Central memory CD8-positive, alpha-beta T cell (primary cell): ENCODE data around the gene NUDT15.

Experiments
- ATAC-seq: fragments of 150-1000 bp; cut with Tn5 transposase; replicated peaks from 2 replicates; pipeline ENCODE4 v1.10.0; 2022; ENCODE audit warnings: mild to moderate bottlenecking, moderate FRiP score, moderate number of reproducible peaks; ENCODE audit not compliant: poor library complexity, severe bottlenecking; ENCODE audit errors: extremely low read depth
- DNase-seq, 2 donors: peaks; one replicate each; pipeline ENCODE4 v3.0.0; 2021; ENCODE audit warnings: low spot score in 2 of 2
- H3K27ac Mint-ChIP-seq: one replicate; pipeline ENCODE4 v1.8.0; 2022; ENCODE audit warnings: low read depth, mild to moderate bottlenecking, moderate library complexity, mixed read lengths
- H3K27me3 Mint-ChIP-seq: one replicate; pipeline ENCODE4 v1.8.0; 2022; ENCODE audit warnings: mixed read lengths
- H3K36me3 Mint-ChIP-seq: one replicate; pipeline ENCODE4 v1.8.0; 2022; ENCODE audit warnings: mild to moderate bottlenecking, moderate library complexity, mixed read lengths; ENCODE audit not compliant: insufficient read depth
- H3K4me1 Mint-ChIP-seq: one replicate; pipeline ENCODE4 v1.8.0; 2022; ENCODE audit warnings: mixed read lengths
- H3K4me3 Mint-ChIP-seq: one replicate; pipeline ENCODE4 v1.8.0; 2022; ENCODE audit warnings: mild to moderate bottlenecking, moderate library complexity, mixed read lengths
- H3K9me3 Mint-ChIP-seq: one replicate; pipeline ENCODE4 v1.8.0; 2022; ENCODE audit warnings: mixed read lengths

Gene NUDT15

DNA sequence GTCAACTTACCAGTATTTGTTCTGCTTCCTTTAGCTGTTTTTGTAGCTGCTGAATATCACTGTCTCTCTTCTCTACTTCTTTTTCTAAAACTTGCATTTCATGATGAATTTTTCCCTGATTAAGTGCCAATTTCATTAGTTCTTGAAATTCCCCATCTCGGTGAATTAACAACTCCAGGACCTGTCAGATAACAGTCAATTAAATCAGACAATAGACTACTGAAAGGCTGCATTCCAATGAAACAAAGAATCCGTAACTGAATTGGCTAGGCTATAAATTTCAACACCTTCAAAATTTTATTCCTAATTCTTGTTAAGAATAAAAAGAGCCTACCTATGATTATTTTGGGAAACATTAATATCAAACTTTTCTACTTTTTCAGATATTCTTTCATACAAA is 48.7 kb downstream of the NUDT15 start:
- H3K9me3 Mint-ChIP-seq = no peaks in the 10 kb centered on the region
- H3K27ac Mint-ChIP-seq = no peak overlapping the region
- ATAC-seq = no peak
- H3K27me3 Mint-ChIP-seq = no peaks in the 10 kb centered on the region
- DNase-seq = no peak
- no peak overlapping the region for H3K4me3 Mint-ChIP-seq
- peaks cover 41% of the 10 kb centered on the region for H3K36me3 Mint-ChIP-seq
- peaks cover 16% of the 10 kb centered on the region for H3K4me1 Mint-ChIP-seq

DNA sequence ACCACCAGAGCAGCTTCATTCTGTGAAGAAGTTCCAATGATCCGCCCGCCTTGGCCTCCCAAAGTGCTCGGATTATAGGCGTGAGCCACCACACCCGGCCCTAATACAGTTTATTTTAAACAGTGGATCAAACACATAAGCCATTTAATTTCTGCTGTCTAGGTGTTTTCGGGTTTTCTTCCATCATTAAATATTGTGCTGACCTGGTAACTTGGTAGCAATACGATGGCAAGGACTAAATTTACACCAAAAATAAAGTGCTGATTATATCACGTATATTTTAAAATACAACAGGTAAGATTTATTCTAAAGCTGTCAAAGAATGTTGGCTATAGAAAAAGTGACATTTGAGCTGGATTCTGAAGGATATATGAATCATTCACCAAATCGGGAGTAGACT is 56.1 kb downstream of the NUDT15 start:
- DNase-seq = no peak
- Mint-ChIP-seq H3K4me3 (peak overlapping the region; percentile 97), H3K4me1 (peaks cover 48% of the 10 kb centered on the region), H3K27me3 (peaks cover 1% of the 10 kb centered on the region), H3K27ac (peak overlapping the region; percentile 97), H3K36me3 (peaks cover 18% of the 10 kb centered on the region), H3K9me3 (peaks cover 5% of the 10 kb centered on the region)
- ATAC-seq = no peak

DNA sequence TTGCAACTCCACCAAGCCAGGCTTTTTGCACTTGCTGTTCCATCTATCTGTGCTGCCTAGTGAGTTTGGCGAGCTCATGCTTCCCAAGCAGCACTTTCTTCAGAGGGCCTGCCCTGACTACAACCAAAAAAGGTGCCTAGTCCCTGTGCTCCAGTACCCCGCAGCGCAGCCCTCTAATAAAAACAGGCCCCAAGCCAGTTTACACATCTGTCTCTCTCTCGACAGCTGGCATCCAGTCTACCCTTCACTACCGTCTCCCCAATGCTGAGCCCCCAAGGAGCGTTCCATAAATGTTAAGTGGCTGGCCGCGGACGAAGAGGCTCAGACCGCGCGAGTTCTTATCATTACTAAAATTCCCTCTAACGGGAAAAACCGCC is 56.9 kb downstream of the NUDT15 start:
- DNase-seq = no peak
- Mint-ChIP-seq H3K36me3 (peaks cover 17% of the 10 kb centered on the region), H3K27me3 (peaks cover 7% of the 10 kb centered on the region), H3K9me3 (peaks cover 5% of the 10 kb centered on the region), H3K4me3 (peak overlapping the region; percentile 97), H3K27ac (peak overlapping the region; percentile 97), H3K4me1 (peaks cover 42% of the 10 kb centered on the region)
- peak; percentile 23 for ATAC-seq

DNA sequence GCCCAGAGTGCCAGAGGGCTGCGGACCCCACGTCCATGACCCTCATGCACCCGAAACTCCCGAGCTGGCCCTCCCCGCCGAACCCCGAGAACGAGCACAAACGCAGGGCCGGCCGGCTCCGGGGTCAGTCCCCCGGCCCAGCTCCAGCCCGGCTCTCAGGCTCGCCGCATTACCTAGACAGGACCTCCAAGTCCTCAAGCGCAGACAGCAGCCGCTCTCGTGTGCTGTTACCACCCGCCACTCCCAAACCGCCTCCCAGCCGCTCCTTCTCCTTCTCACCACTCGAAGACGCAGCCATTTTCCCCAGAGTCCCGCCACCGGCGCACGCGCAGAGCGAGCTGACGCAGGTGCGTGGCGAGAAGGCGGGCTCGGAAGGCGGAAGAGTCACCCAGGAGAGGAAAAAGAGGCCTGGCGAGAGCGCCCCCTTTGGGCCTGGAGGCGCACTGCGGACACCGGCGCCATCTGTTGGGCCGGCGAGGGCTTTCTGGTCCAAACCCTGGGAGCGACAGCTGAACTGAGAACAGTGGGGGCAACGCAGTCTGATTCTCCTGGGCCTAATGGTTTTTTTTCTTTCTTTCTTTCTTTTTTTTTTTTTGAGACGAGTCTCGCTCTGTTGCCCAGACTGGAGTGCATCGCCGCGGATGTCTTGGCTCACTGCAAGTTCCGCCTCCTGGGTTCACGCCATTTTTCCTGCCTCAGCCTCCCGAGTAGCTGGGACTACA is 57.4 kb downstream of the NUDT15 start, which contains the start of gene MED4:
Gene MED4, minus strand, starts transcription at position 324 of the 722 bp plus-strand sequence. Its CDS starts 26 bp downstream, at position 298.
- H3K4me3 Mint-ChIP-seq = peak within 1 kb of the TSS; percentile 97
- peaks cover 17% of the 10 kb centered on the region for H3K36me3 Mint-ChIP-seq
- peak; percentile 95 for ATAC-seq
- peaks cover 7% of the 10 kb centered on the region for H3K27me3 Mint-ChIP-seq
- H3K9me3 Mint-ChIP-seq = peaks cover 5% of the 10 kb centered on the region
- peak within 1 kb of the TSS; percentile 97 for H3K27ac Mint-ChIP-seq
- peaks cover 38% of the 10 kb centered on the region for H3K4me1 Mint-ChIP-seq
- peak; percentile 96 to 99 for DNase-seq

DNA sequence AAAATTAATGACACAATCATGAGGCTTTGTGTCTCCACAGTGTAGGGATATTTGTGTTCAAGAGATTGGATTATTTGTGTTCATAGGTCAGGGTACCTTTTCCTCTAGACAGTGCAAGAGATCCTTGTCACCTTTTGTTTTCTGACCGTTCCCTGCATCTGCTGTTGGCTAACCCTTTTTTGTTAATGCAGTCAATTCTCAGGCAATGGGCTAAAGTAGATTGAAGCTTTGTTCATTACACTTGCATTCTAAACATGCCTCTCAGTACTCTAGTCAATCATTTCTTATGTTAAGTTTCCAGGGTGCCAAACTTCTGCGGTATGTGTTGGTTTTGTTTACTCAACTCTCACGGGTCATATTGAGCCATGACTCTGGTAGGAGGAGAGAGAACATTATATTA is 59.1 kb downstream of the NUDT15 start:
- H3K27ac Mint-ChIP-seq = no peak overlapping the region
- peaks cover 5% of the 10 kb centered on the region for H3K9me3 Mint-ChIP-seq
- ATAC-seq = no peak
- H3K36me3 Mint-ChIP-seq = peaks cover 17% of the 10 kb centered on the region
- H3K27me3 Mint-ChIP-seq = peaks cover 7% of the 10 kb centered on the region
- peaks cover 34% of the 10 kb centered on the region for H3K4me1 Mint-ChIP-seq
- H3K4me3 Mint-ChIP-seq = no peak overlapping the region
- DNase-seq = no peak
